Heart left ventricle (tissue), 16 donors: ENCODE data around the gene PCDHB1. TPM values are rescaled to one million over a fixed set of nuclear protein-coding genes. Genes with fewer than 3 reads are reported as not detected.

Experiments used
- ATAC-seq, 4 donors: fragments of 200-7000 bp; cut with Tn5 transposase; one replicate each; pipeline ENCODE4 v1.9.1; 2020 to 2022; ENCODE audit warnings: moderate library complexity in 4 of 4, mild to moderate bottlenecking in 3 of 4, moderate number of reproducible peaks in 1 of 4
- DNase-seq, 5 donors: peaks; one replicate each; pipeline ENCODE4 v3.0.0-alpha.2; 2020
- H3K27ac ChIP-seq, 12 donors: fragments of 200-600 bp; sonication (generic) in 4 of 12; one replicate each; pipeline versions ENCODE4 v1.5.0 to v1.8.0; 2016 to 2022; ENCODE audit warnings: mild to moderate bottlenecking in 2 of 12
- H3K27me3 ChIP-seq, 9 donors: fragments of 200-600 bp; sonication (generic) in 2 of 9; one replicate each; pipeline versions ENCODE4 v1.5.1 to v1.8.0; 2016 to 2022; ENCODE audit warnings: mild to moderate bottlenecking in 3 of 9
- H3K36me3 ChIP-seq, 9 donors: fragments of 200-600 bp; sonication (generic) in 2 of 9; one replicate each; pipeline versions ENCODE4 v1.5.0 to v1.8.0; 2018 to 2022; ENCODE audit warnings: mild to moderate bottlenecking in 2 of 9
- H3K4me1 ChIP-seq, 12 donors: fragments of 200-600 bp; sonication (generic) in 4 of 12; one replicate each; pipeline versions ENCODE4 v1.5.0 to v1.8.0; 2016 to 2022; ENCODE audit warnings: mild to moderate bottlenecking in 3 of 12
- H3K4me3 ChIP-seq, 12 donors: fragments of 200-600 bp; sonication (generic) in 4 of 12; one replicate each; pipeline versions ENCODE4 v1.5.0 to v1.8.0; 2017 to 2022; ENCODE audit warnings: mild to moderate bottlenecking in 9 of 12, moderate library complexity in 4 of 12
- H3K9me3 ChIP-seq, 12 donors: fragments of 200-600 bp; sonication (generic) in 4 of 12; one replicate each; pipeline versions ENCODE4 v1.5.0 to v1.8.0; 2016 to 2022; ENCODE audit warnings: mild to moderate bottlenecking in 1 of 12
- CTCF ChIP-seq, 12 donors: fragments of 200-600 bp; sonication (generic) in 4 of 12; IDR thresholded peaks; one replicate each; pipeline versions ENCODE4 v1.5.0 to v1.8.0; 2018 to 2022; ENCODE audit warnings: antibody characterized with exemption in 12 of 12, mild to moderate bottlenecking in 5 of 12
- POLR2A ChIP-seq, 2 donors: fragments of 450-650 bp; IDR thresholded peaks; one replicate each; pipeline ENCODE4 v1.6.1; 2017; ENCODE audit warnings: antibody characterized with exemption in 2 of 2, mild to moderate bottlenecking in 2 of 2, moderate library complexity in 2 of 2
- WGBS, 4 donors: extraction: QIAGEN DNeasy Blood & Tissue Kit in 2 of 4; methylation state at CpG; one replicate each; pipeline versions ENCODE4 v1.1.5 to v1.1.7; 2013 to 2018; 5-methylcytosine and 5-hydroxymethylcytosine counted together
- intact Hi-C, 10 donors: fragments of 100-400 bp; cut with DNase I; formaldehyde crosslinking; loops; one replicate each; pipeline versions ENCODE4 v1.11.1 to v1.14.2; 2022
- polyA plus RNA-seq, 2 donors: library from polyadenylated mRNA; stranded (reverse); fragments of 200-250 nt; gene quantifications; one replicate each; pipeline ENCODE4 v1.2.3, GENCODE V29; 2013
- total RNA-seq, 9 donors: library from RNA; depleted of rRNA in 2 of 9; stranded (reverse); fragments of >200 nt in 2 of 9; fragmentation: NEBNext Ultra II Directional in 3 of 9; extraction: Animal tissue kit (Norgen Biotek cat#: 25700) in 3 of 9; gene quantifications; one replicate each; pipeline versions ENCODE4 v1.1.0 to v1.2.4, GENCODE V29; 2016 to 2023
- donor health status: ischemic (EF 13 %, LVEDD 7.1; RV severe dilation, severe dysfunction).
- donor health status: healthy with polysubstance abuse.
- donor health status: DM: no; HTN: yes; CAD: no.
- donor health status: DM: no; HTN: no; CAD: no.
- donor health status: ischemic (EF 25% LVEDD 6.9; RV normal size, moderate dysfunction).
- donor health status: ischemic (EF 25% LVEDD 5.7; RV mildly dilated, moderate dysfunction).
- donor health status: healthy.
- donor health status: DM: yes; HTN: yes; CAD: no.
- donor health status: ischemic (EF 35%, LVEDD 5.7; RV mildly dilated, moderate dysfunction).
- donor health status: nonischemic (EF 11% LVEDD 7.7; RV severe dilation, severe dysfunction).
- donor health status: DM: yes; HTN: yes; CAD: no.
- donor health status: PGD.
- donor health status: ischemic (EF 29% LVEDD 5.4; RV normal size, mild dysfunction).
- donor health status: nonischemic (EF 23%, LVEDD 6.1; RV moderate dilation, normal function).

PCDHB1 gene
- total and polyA plus RNA-seq, 11 donors, result 0.04 to 0.05 TPM; not detected in 9

- peaks cover 0 to 74% (median 9%) of the 10 kb centered on the region in 9 donors for H3K27me3 ChIP-seq
- no peak for DNase-seq
- H3K27ac ChIP-seq, result no peak overlapping the region
- H3K4me1 ChIP-seq, result no peaks in the 10 kb centered on the region
- peaks cover 0 to 14% (median 0%) of the 10 kb centered on the region in 12 donors for H3K9me3 ChIP-seq
- H3K4me3 ChIP-seq, result peak overlapping the region in 8 of 12 donors; percentile 7 to 34 (median 18)
- intact Hi-C loops, result no loop called here
- ATAC-seq, result no peak
- H3K36me3 ChIP-seq, result no peaks in the 10 kb centered on the region
- 37 to 52% (median 39%) methylated on average over 17 of the region's 17 CpGs for WGBS, 4 donors
- TF ChIP-seq CTCF (IDR thresholded peaks at IDR 0.05), result no peak
- no peak for TF ChIP-seq POLR2A (IDR thresholded peaks at IDR 0.05)
These were observed 26.7 kb downstream of the PCDHB1 start for GRCh38 chr5:141077826-141078225.

- ATAC-seq, result no peak
- Histone ChIP-seq H3K36me3 (no peaks in the 10 kb centered on the region), H3K4me3 (no peak overlapping the region), H3K27ac (no peak overlapping the region), H3K4me1 (no peaks in the 10 kb centered on the region), H3K27me3 (peaks cover 0 to 43% (median 8%) of the 10 kb centered on the region in 9 donors), H3K9me3 (peaks cover 0 to 20% (median 0%) of the 10 kb centered on the region in 12 donors)
- no peak for DNase-seq
- TF ChIP-seq POLR2A (IDR thresholded peaks at IDR 0.05), result no peak
- no peak for TF ChIP-seq CTCF (IDR thresholded peaks at IDR 0.05)
- intact Hi-C loops, result loop anchor here in 1 of 10 donors (5.0 kb wide), 1 partner anchor 480 kb away; no protein-coding TSS in a partner anchor
These were observed 31.1 kb downstream of the PCDHB1 start for GRCh38 chr5:141082228-141082627.

GRCh38 chr5:141084487-141084989 is 33.4 kb downstream of the PCDHB1 start:
- Histone ChIP-seq H3K4me1 (no peaks in the 10 kb centered on the region), H3K27ac (peak overlapping the region in 10 of 12 donors; percentile 34 to 78 (median 71)), H3K9me3 (peaks cover 0 to 42% (median 0%) of the 10 kb centered on the region in 12 donors), H3K4me3 (peak overlapping the region; percentile 6 to 69 (median 54)), H3K27me3 (peaks cover 0 to 21% (median 0%) of the 10 kb centered on the region in 9 donors), H3K36me3 (no peaks in the 10 kb centered on the region)
- TF ChIP-seq CTCF (IDR thresholded peaks at IDR 0.05) (peak; percentile 35 to 76 (median 54)), POLR2A (IDR thresholded peaks at IDR 0.05) (no peak)
- 5 to 12% (median 11%) methylated on average over 21 of the region's 21 CpGs for WGBS, 4 donors
- DNase-seq, result peak in 3 of 5 donors; percentile 40 to 52 (median 46)
- peak; percentile 75 to 89 (median 88) for ATAC-seq
- intact Hi-C loops, result loop anchor here in 1 of 10 donors (5.0 kb wide), 1 partner anchor 478 kb away; no protein-coding TSS in a partner anchor

GRCh38 chr5:141094481-141095262 is 43.5 kb downstream of the PCDHB1 start, which contains the start of gene PCDHB2:
TSS of gene PCDHB2 (plus strand) at chr5:141094615. CDS start at chr5:141094791, 176 bp downstream.
- Histone ChIP-seq H3K36me3 (no peaks in the 10 kb centered on the region), H3K27ac (peak within 1 kb of the TSS in 2 of 12 donors; percentile 36 to 37), H3K9me3 (peaks cover 0 to 76% (median 14%) of the 10 kb centered on the region in 12 donors), H3K27me3 (peaks cover 0 to 26% (median 14%) of the 10 kb centered on the region in 9 donors), H3K4me3 (peak within 1 kb of the TSS in 11 of 12 donors; percentile 2 to 62 (median 44)), H3K4me1 (no peaks in the 10 kb centered on the region)
- intact Hi-C loops, result loop anchor here in 3 of 10 donors (10.0 kb wide), 1 partner anchor 470 kb away; no protein-coding TSS in a partner anchor
- 12 to 19% (median 15%) methylated on average over 29 of the region's 29 CpGs for WGBS, 4 donors
- ATAC-seq (peak; percentile 45 to 79 (median 52)), DNase-seq (peak in 2 of 5 donors; percentile 27 to 71)
- TF ChIP-seq CTCF (IDR thresholded peaks at IDR 0.05) (peak in 11 of 12 donors; percentile 15 to 51 (median 37)), POLR2A (IDR thresholded peaks at IDR 0.05) (no peak)
